Fibroblast of skin of left biceps (primary cell): Measurements from ENCODE around the gene CCDC61.

Source experiments
- DNase-seq, 2 experiments: peaks; one replicate each; pipeline ENCODE4 v3.0.0-alpha.2; 2013; ENCODE audit warnings: low read depth in 2 of 2

Gene CCDC61

DNA sequence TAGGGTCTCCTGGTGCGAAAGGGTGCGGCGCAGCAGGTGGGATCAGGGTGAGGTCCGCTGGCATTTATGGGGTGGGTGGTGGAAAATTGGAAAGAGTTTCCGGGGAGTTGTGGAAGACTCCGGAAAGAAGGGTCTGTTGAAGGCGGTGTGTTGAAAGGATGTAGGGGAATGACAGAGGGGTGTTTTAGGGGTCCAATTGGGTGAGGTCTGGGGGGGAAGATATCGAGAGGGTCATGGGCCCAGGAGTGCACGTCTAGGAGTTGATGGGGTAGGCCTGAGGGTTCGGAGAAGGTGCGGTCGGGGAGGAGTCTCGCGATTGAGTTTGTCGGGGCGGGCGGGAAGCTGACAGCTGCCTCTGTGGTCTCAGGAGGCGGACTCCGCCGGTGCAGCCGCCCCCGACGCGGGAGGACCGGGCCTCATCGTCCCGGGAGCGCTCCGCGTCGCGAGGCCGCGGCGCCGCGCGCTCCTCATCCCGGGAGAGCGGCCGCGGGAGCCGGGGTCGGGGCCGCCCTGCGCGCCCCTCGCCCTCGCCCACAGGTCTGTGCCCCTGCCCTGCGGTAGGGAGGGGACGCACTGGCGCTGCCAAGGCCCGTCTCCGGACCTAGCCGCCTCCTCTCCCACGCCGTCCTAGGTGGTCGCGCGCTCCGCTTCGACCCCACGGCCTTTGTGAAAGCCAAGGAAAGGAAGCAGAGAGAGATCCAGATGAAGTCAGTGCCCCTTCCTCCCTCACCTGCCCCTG, 20.6 kb downstream of the CCDC61 start:
- DNase-seq = no peak

DNA sequence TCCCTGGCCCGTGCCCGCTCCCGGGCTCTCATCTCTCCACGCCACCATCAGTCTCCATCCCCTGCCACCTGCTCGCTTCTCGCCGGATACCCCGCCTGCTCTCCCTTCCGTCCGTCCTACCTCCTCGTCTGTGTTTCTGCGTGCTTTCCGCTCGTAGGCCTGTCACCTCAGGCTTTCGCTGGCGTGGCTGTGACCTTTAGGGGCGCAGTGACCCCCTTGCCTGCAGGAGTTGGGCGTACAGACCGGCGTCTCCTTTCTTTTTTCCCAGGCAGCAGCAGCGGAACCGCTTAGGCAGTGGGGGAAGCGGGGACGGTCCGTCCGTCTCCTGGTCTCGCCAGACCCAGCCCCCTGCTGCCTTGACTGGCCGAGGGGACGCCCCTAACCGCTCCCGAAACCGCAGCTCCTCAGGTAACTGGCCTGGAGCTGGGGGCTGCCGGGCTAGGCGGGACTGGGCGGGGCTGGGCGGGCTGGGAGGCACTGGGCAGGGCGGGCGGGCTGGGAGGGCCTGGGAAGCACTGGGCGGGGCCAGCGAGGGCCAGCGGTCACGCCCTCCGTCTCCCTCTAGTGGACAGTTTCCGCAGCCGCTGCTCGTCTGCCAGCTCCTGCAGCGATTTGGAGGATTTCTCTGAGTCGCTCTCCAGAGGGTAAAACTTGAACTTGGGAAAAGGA, 21.3 kb downstream of the CCDC61 start:
- no peak for DNase-seq

DNA sequence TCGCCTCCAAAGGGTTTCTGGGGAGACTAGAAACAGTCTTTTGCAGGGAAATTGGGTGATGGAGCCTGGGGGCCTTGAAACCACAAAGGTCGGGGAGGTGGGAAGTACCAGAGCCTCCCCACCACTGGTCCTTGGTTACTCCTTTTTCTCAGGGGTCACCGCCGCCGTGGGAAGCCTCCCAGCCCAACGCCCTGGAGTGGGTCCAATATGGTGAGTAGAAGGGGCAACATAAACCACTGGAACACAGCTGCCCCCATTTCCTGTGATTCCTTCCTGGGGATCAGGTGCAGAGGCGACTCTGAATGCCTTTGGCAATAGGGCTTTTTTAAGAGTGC, 21.8 kb downstream of the CCDC61 start:
- no peak for DNase-seq

DNA sequence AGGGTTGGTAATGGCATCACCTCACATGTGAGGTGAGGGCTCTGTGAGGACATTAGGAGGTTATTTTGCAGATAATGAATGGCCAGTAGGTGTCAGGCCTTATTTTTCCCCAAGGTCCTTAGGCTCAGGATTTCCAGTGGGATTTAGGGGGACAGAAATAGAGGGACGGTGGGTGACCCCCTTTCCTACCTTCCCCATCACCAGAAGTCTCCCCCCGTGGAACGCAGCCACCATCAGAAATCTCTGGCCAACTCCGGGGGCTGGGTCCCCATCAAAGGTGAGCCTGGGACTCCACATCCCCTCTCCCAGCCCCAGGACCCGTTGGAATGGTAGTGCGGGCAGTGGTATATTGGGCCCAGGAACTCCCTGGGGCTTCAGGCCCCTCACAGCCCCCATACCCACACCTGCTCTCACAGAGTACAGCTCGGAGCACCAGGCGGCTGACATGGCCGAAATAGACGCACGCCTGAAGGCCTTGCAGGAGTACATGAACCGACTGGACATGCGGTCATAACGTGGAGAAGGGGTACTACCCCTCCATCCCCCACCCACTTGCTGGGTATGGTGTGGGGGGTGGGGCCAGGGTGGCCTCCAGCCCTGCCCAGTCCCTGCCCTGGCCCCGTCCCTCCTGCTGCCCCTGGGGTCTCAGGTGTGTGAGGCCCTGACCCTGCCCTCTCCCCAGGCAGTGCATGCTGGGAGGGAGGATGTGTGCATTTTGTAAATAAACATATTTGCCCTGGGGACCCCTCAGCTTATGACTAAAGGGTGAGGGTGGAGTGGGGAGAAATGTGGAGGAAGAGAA, 22.8 kb downstream of the CCDC61 start:
- no peak for DNase-seq

DNA sequence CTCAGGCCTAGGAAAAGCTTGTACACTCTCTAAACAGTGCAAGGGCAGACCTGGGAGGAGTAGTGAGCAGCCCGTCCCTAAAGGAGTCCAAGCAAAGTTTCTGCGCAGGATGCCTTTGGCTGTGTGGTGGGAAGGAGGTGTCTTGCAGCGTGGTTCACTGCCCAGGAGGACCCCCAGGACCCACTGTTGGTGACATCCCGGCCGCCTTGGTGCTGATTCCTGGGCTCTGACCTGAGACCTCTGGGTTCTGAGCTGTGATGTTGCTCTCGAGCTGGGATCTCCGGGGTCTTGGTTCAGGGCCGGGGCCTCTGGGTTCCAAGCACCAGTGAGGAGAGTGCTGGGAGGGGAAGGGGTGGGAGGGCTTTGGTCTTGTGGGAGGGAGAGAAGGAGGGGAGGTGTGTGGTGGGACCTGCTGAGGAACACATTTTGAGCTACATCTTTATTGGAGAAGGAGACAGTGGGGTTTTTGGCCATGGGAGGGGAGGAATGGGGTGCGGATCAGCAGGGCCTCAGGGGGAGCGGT, 23.5 kb downstream of the CCDC61 start:
- no peak for DNase-seq

DNA sequence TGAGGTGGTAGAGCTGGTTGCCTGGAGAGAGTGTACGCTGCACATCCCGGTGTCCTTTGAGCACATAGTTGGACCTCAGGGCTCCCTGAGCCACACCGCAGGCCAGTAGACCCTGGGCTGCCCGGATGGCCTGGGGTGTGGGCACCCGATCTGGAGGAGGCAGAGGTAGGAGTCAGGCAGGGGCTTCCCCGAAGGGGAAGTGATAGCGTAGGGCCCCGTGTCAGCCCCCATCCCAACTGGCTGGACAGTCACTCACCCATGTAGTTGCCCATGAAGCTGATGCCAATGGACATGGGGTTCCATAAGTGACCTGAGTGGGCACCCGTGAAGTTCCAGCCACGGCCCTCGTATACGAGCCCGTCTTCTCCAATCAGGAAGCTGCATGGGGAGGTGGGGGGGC, 24.0 kb downstream of the CCDC61 start:
- DNase-seq = no peak

DNA sequence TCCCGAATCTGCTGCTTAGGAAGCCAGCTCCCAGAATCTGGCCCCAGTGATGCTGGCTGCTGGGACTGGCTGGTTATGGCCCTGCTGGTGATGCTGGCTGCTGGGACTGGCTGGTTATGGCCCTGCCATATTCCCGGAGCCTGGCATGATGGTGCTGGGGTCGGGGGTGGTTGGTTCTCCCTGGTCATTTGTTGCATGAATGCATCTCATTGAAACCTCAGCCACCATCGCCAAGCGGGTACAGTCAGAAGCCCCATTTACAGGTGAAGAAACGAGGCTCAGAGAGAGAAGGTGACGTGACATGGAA, 25.5 kb downstream of the CCDC61 start:
- no peak for DNase-seq

DNA sequence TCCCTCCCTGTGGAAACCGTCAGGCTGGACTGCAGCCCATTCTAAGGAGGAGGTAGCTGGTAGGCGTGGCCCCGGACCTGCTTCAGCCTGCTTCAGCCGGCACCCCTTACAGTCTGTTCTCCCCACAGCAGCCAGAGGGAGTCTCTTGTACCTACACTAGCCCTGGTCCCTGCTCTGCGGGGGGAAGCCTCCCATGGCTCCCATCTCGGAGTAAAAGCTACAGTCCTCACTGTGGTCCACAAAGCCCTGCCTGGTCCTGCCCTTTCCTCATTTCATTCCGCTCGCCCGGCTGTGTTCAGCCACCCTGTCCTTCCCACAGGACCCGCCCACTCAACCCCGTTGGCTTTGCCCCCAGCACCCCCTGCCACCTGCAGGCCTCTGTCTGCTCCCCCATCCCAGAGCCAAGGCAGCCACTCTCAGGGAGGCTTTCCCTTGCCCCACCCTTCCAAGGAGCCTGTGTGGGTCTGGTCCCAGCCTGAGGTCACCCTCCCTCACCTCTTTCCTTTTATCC, 26.3 kb downstream of the CCDC61 start:
- no peak for DNase-seq

DNA sequence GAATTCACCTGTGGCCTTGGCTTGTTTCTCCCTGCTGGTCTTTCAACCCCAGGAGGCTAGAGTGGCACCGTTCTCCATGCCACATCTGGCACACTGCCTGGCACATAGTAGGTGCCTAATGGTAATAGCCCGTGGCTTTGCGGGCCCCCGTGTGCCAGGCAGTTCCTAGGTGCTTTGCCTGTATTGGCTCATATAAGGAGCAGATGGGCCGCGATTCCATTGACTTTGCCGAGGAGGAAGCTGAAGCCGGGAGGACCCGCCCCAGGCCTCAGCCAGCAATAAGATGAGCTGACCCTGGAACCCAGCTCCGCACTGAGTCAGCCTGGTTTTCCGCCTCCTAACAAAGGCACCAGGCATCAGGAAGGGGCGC, 26.8 kb downstream of the CCDC61 start:
- DNase-seq = no peak

DNA sequence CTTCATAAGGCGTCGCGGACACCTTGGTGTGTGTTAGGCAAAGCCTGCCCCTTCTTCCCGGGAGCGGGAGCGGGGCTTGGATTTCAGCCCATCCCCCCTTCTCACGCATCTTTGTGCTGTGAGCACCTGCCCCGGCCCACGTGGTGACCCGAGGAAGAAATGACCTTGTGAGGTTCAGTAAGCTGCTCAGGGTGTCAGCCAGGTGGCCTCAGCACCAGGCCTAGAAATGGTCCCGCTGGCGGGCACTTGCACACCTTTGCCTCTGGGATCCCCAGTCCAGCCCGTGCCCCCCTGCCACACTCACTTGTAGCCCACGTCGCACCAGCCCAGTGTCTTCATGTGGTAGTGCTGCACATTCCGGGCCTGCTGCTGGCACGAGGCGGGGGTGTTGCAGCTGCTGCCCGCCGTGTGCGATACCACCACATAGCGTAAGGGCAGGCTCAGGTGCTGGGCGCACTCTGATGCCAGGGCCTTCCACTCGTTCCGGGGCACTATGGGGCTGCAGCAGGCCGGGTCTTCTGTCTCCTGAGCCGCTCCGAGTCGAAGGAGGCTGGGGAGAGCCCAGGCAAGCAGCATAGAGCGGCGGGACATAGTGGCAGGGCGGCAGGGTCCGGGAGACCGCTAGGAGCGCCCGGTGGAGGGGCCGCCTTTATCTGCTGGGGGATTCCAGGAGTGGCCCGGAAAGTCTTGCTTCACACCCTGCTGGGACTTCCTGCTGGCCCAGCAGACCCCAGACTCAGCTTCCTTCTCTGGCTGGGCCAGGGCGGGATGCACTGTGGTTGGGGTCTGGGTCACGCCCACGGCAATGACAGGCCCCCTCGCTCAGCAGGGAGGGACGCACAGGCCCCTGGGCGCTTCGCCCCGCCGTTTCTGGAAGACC, 27.4 kb downstream of the CCDC61 start, which contains the start of gene PGLYRP1:
Gene PGLYRP1, minus strand, starts transcription at position 623 of the 880 bp plus-strand sequence. Its CDS starts 32 bp downstream, at position 591.
- DNase-seq = no peak

DNA sequence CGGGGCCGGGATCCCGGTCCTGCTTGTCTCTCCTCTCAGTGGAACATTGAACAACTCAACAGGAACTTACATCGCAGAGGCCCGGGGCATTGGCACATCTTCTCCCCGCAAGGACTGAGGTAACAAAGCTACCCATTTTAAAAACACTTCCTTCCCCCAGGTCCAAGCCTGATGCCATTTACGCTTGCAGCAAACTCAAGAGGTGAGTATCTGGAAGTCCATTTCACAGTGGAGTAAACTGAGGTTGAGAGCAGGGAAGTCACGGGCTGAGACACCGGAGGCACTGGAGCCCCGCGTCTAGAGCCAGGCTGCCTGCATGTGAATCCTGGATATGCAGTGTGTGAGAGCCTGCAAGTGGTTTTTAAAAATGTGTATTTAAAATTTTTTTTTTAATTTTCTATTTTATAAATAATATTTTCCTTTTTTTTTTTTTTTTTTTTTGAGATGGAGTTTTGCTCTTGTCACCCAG, 28.1 kb downstream of the CCDC61 start:
- no peak for DNase-seq

DNA sequence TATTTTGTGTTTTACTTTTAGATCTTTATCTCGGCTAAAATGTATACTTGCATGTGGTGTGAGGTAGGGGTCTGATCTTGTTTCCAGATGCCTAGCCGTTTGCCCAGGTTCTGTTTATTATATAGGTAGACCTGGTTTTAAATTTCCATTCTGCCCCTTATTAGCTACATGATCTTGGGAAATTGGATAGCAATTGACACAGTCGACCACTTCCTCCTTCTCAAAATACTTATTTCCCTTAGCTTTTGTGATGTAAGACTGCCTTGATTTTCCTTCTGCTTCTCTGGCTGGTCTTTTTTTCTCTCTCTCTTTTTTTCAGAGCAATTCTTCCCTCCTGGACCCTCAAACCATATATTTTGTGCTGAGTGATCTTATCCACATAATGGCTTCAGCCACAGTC, 30.6 kb downstream of the CCDC61 start:
- DNase-seq = no peak

DNA sequence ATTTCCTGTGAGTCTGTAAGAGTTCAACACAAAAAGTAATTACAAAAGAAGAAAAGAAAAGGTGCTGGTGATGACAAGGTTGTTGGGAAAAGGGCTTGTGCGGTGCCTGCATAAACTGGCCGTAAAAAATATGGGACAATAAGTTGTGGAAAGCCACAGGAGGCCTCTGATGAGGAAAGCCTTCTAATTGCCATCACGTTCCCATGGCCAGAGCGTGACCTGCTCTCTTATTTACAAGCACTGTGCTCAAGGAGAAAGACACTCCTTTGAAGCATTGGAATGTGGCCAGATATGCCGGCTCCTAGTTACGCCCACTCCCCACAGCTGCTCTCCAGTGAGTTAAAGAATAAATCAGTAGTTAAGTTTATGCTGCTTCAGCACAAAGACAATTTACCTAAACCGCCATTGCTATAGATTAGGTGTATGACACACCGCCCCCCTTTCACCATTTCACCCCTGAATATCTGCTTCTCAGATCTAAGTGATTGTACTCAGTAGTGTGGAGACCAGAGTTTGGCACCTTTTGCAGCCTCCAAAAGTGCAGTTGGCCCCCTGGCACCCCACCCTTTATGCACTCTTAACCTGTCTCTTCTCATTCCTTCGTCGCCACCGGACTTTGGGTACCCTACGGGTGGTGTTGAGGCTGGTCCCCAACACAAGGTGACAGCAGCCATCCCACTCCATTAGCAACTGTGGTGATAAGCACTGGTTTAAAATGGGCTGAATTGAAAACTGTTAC, 35.7 kb downstream of the CCDC61 start:
- DNase-seq = no peak

DNA sequence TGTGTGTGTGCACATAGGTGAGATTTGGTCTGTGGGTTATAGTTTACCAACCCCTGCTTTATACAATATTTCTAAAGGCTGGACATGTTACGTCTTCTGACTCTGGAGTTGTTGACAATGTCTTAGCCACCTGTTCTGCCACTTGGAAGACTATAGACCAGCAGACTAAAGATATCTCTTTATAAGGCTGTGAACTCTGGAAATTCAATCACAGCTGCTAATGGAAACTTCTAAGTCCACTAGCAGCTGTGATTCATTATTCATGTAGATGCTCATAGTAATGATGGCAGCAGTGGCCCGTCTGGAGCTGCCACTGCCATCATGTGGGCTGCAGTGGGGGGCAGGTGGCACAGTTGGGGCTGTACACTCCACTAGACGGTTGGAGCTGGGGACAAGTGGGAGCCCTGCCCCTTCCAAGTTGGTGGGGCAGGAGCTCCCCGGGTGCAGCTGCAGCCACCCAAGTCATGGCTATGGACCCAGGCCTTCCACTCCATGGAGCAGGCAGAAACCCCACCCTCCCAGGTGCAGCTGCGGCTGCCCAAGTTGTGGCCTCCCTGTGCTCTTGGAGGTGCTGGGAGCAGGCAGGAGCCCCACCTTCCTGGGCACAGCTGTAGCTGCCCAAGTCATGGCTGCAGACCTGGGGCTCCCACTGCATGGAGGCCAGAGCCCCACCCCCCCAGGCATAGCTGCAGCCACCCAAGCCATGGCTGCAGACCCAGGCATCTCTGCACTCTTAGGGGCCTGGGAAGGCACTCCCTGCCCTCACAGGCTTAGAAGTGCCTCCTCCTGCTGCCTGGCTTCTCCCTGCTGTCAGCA, 36.7 kb downstream of the CCDC61 start:
- DNase-seq = no peak

DNA sequence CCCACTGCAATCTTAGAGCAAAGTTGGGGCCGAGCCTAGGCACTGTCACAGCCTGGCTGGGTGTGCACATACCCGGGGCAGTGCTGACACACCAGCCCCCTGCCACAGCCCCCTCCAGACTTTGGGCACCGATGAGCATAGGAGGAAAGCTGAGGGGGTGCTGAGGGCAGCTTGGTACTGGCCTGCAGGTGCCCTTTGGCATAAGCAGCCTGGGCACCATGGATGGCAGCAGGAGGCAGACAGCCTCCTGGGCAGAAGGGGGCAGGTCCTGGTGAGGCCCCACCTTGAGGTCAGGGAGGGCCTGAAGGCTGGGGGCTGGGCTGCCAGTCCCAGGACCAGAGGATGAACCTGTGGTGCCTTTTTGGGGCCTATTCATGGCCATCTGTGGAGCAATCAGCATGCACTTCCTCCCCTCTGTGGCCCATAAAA, 37.3 kb downstream of the CCDC61 start:
- no peak for DNase-seq

DNA sequence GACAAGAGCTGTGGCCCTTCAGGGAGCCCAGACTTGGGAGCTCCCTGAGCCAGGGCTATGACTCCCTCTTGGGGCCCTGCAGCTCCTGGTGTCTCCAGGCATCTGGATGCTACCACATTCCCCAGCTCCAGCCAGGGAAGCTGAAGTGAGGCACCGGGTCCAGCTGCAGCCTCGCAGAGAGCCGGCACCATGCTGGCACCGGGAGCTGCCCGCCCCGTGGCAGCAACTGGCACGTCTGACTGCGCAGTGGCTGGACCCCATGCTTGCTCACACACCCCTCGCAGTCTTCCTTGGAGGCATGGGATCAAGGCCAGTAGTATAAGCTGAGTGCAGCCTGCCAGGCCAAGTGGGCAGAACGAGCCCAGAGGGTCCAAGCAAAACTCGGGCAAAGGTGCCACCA, 38.1 kb downstream of the CCDC61 start:
- DNase-seq = no peak

DNA sequence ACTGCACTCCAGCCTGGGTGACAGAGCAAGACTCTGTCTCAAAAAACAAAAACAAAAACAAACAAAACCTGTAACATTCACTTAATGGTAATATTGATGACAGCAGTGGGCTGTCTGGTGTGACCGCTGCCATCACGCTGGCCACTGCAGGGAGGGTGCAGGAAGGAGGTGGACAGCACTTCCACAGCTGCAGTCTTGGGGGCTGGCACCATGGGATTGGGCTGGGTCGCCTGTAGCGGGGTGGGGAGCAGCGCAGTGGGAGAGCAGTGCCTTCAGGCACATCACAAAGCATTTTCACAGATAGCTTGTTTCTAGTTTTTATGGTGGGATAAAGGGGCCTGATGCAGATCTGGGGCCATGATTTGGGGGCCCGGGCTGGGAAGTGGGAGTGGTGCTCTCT, 40.3 kb downstream of the CCDC61 start:
- DNase-seq = no peak

DNA sequence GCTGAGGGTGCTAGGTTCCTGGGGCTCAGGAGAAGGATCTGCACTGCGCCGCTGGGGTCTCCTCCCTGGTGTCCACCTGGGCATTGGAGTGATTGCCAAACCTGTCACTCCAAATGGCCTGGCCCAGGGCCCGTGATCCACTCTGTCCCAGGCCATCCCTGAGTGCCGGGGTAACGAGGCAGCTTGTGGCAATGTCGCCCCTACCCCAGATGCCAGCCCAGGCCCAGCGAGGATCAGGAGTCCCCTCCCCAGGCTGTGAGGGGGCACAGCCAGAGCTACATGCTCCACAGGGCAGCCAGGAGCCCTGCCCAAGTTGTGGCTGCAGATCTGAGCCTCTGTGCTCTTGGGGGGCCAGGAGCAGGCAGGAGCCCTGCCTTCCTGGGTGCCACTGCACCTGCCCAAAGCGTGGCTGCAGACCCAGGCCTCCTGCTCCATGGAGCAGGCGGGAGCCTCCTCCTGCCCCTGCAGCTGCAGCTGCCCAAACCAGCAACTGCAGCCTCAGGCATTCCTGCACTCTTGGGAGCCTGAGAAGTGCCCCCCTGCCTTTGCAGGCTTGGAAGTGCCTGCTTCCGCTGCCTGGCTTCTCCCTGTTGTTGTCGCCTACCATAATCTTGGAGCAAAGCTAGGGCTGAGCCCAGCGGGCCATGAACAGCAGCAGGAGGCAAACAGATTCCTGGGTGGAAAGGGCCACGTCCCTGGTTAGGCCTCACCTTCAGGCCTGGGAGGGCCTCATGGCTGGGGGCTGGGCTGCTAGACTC, 40.9 kb downstream of the CCDC61 start:
- DNase-seq = no peak

DNA sequence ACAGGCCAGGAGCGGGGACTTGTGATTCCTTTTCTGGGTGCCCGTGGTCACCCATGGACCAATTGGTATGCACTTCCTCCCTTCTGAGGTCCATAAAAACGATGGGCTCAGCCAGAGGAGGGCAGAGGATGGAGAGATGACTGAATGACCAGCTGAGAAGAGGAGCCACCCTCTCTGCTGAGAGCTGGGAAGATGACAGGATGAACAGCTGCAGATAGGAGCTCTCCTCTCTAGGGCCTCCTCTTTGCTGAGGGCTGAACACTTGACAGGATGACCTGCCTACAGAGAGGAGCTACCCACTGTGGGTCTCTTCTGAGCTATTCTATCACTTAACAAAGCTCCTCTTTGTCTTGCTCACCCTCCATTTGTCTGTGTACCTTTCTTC, 41.5 kb downstream of the CCDC61 start:
- no peak for DNase-seq
